ENCODE measurements around the gene BDH1. TPM values are rescaled to one million over a fixed set of nuclear protein-coding genes. Genes with fewer than 3 reads are reported as not detected.
"Not testable (repeated sequence)": the region's sequence is repeated elsewhere in the genome, so short reads cannot be mapped to it uniquely, and the experiment has no call there.

BDH1 gene
- total RNA-seq, 4 donors from 2014 or later = 127 to 258 (median 197) TPM

GRCh38 chr3:197577366-197578074, 21.8 kb upstream of the BDH1 start:
- DNase-seq = no peak
- TF ChIP-seq POLR2A (IDR thresholded peaks at IDR 0.05) (no peak), EP300 (IDR thresholded peaks at IDR 0.05; ENCODE audit: low read depth) (no peak), POLR2AphosphoS5 (IDR thresholded peaks at IDR 0.05) (no peak), CTCF (IDR thresholded peaks at IDR 0.05) (no peak)
- Histone ChIP-seq H3K36me3 (no peaks in the 10 kb centered on the region), H3K4me3 (no peak overlapping the region), H3K27me3 (no peaks in the 10 kb centered on the region), H3K27ac (no peak overlapping the region), H3K4me1 (no peaks in the 10 kb centered on the region), H3K9me3 (no peaks in the 10 kb centered on the region)
- WGBS, 2 donors (ENCODE audit: low coverage in 1 of 2) = 83 to 94% methylated on average over 8 to 13 of the region's 13 CpGs
- intact Hi-C loops (cut with DNase I; ENCODE audit: low total_unique reads) = no loop called here
- in situ Hi-C loops (cut with MboI; ENCODE audit: low pct_ligation_motif_present in 1 of 4, low pct_unique_long_range_greater_than_20kb in 1 of 4, low sequenced_read_pairs in 3 of 4) = no loop called here

GRCh38 chr3:197576838-197577237, 21.1 kb upstream of the BDH1 start:
- 86% methylated on average over 8 of the region's 8 CpGs; no CpG with 5 or more reads in 1 of the 2 donors for WGBS, 2 donors (ENCODE audit: low coverage in 1 of 2)
- Histone ChIP-seq H3K27ac (no peak overlapping the region), H3K36me3 (no peaks in the 10 kb centered on the region), H3K4me1 (no peaks in the 10 kb centered on the region), H3K9me3 (no peaks in the 10 kb centered on the region), H3K27me3 (no peaks in the 10 kb centered on the region), H3K4me3 (no peak overlapping the region)
- DNase-seq = no peak
- intact Hi-C loops (cut with DNase I; ENCODE audit: low total_unique reads) (no loop called here), in situ Hi-C loops (cut with MboI; ENCODE audit: low pct_ligation_motif_present in 1 of 4, low pct_unique_long_range_greater_than_20kb in 1 of 4, low sequenced_read_pairs in 3 of 4) (no loop called here)
- TF ChIP-seq POLR2A (IDR thresholded peaks at IDR 0.05) (no peak), EP300 (IDR thresholded peaks at IDR 0.05; ENCODE audit: low read depth) (no peak), POLR2AphosphoS5 (IDR thresholded peaks at IDR 0.05) (no peak), CTCF (IDR thresholded peaks at IDR 0.05) (no peak)

GRCh38 chr3:197575362-197575761, 19.6 kb upstream of the BDH1 start:
- TF ChIP-seq CTCF (IDR thresholded peaks at IDR 0.05) (no peak), POLR2A (IDR thresholded peaks at IDR 0.05) (no peak), POLR2AphosphoS5 (IDR thresholded peaks at IDR 0.05) (no peak), EP300 (IDR thresholded peaks at IDR 0.05; ENCODE audit: low read depth) (no peak)
- intact Hi-C loops (cut with DNase I; ENCODE audit: low total_unique reads) = no loop called here
- Histone ChIP-seq H3K27ac (no peak overlapping the region), H3K36me3 (no peaks in the 10 kb centered on the region), H3K4me1 (no peaks in the 10 kb centered on the region), H3K4me3 (no peak overlapping the region), H3K9me3 (no peaks in the 10 kb centered on the region), H3K27me3 (peaks cover 2% of the 10 kb centered on the region)
- WGBS, 2 donors (ENCODE audit: low coverage in 1 of 2) = 90% methylated on average over 5 of the region's 5 CpGs; no CpG with 5 or more reads in 1 of the 2 donors
- in situ Hi-C loops (cut with MboI; ENCODE audit: low pct_ligation_motif_present in 1 of 4, low pct_unique_long_range_greater_than_20kb in 1 of 4, low sequenced_read_pairs in 3 of 4) = no loop called here
- no peak for DNase-seq

GRCh38 chr3:197574396-197574991, 18.7 kb upstream of the BDH1 start:
- in situ Hi-C loops (cut with MboI; ENCODE audit: low pct_ligation_motif_present in 1 of 4, low pct_unique_long_range_greater_than_20kb in 1 of 4, low sequenced_read_pairs in 3 of 4); H3K9me3 ChIP-seq; H3K36me3 ChIP-seq; H3K4me1 ChIP-seq; H3K27me3 ChIP-seq; DNase-seq; H3K4me3 ChIP-seq; intact Hi-C loops (cut with DNase I; ENCODE audit: low total_unique reads); H3K27ac ChIP-seq: not testable (repeated sequence)
- 29 to 64% methylated on average over 1 to 4 of the region's 4 CpGs for WGBS, 2 donors (ENCODE audit: low coverage in 1 of 2)
